Heart left ventricle (tissue), 16 donors: ENCODE data around the gene A3GALT2. TPM values are rescaled to one million over a fixed set of nuclear protein-coding genes. Genes with fewer than 3 reads are reported as not detected.

Experiments
- ATAC-seq, 4 donors: fragments of 200-7000 bp; cut with Tn5 transposase; one replicate each; pipeline ENCODE4 v1.9.1; 2020 to 2022; ENCODE audit warnings: moderate library complexity in 4 of 4, mild to moderate bottlenecking in 3 of 4, moderate number of reproducible peaks in 1 of 4
- DNase-seq, 5 donors: peaks; one replicate each; pipeline ENCODE4 v3.0.0-alpha.2; 2020
- H3K27ac ChIP-seq, 12 donors: fragments of 200-600 bp; sonication (generic) in 4 of 12; one replicate each; pipeline versions ENCODE4 v1.5.0 to v1.8.0; 2016 to 2022; ENCODE audit warnings: mild to moderate bottlenecking in 2 of 12
- H3K27me3 ChIP-seq, 9 donors: fragments of 200-600 bp; sonication (generic) in 2 of 9; one replicate each; pipeline versions ENCODE4 v1.5.1 to v1.8.0; 2016 to 2022; ENCODE audit warnings: mild to moderate bottlenecking in 3 of 9
- H3K36me3 ChIP-seq, 9 donors: fragments of 200-600 bp; sonication (generic) in 2 of 9; one replicate each; pipeline versions ENCODE4 v1.5.0 to v1.8.0; 2018 to 2022; ENCODE audit warnings: mild to moderate bottlenecking in 2 of 9
- H3K4me1 ChIP-seq, 12 donors: fragments of 200-600 bp; sonication (generic) in 4 of 12; one replicate each; pipeline versions ENCODE4 v1.5.0 to v1.8.0; 2016 to 2022; ENCODE audit warnings: mild to moderate bottlenecking in 3 of 12
- H3K4me3 ChIP-seq, 12 donors: fragments of 200-600 bp; sonication (generic) in 4 of 12; one replicate each; pipeline versions ENCODE4 v1.5.0 to v1.8.0; 2017 to 2022; ENCODE audit warnings: mild to moderate bottlenecking in 9 of 12, moderate library complexity in 4 of 12
- H3K9me3 ChIP-seq, 12 donors: fragments of 200-600 bp; sonication (generic) in 4 of 12; one replicate each; pipeline versions ENCODE4 v1.5.0 to v1.8.0; 2016 to 2022; ENCODE audit warnings: mild to moderate bottlenecking in 1 of 12
- POLR2A ChIP-seq, 2 donors: fragments of 450-650 bp; IDR thresholded peaks; one replicate each; pipeline ENCODE4 v1.6.1; 2017; ENCODE audit warnings: antibody characterized with exemption in 2 of 2, mild to moderate bottlenecking in 2 of 2, moderate library complexity in 2 of 2
- WGBS, 4 donors: extraction: QIAGEN DNeasy Blood & Tissue Kit in 2 of 4; methylation state at CpG; one replicate each; pipeline versions ENCODE4 v1.1.5 to v1.1.7; 2013 to 2018; 5-methylcytosine and 5-hydroxymethylcytosine counted together
- intact Hi-C, 10 donors: fragments of 100-400 bp; cut with DNase I; formaldehyde crosslinking; loops; one replicate each; pipeline versions ENCODE4 v1.11.1 to v1.14.2; 2022
- polyA plus RNA-seq, 2 donors: library from polyadenylated mRNA; stranded (reverse); fragments of 200-250 nt; gene quantifications; one replicate each; pipeline ENCODE4 v1.2.3, GENCODE V29; 2013
- total RNA-seq, 9 donors: library from RNA; depleted of rRNA in 2 of 9; stranded (reverse); fragments of >200 nt in 2 of 9; fragmentation: NEBNext Ultra II Directional in 3 of 9; extraction: Animal tissue kit (Norgen Biotek cat#: 25700) in 3 of 9; gene quantifications; one replicate each; pipeline versions ENCODE4 v1.1.0 to v1.2.4, GENCODE V29; 2016 to 2023
- TF ChIP-seq, protein P1 (sequence below), 12 donors: fragments of 200-600 bp; sonication (generic) in 4 of 12; IDR thresholded peaks; one replicate each; pipeline versions ENCODE4 v1.5.0 to v1.8.0; 2018 to 2022; ENCODE audit warnings: antibody characterized with exemption in 12 of 12, mild to moderate bottlenecking in 5 of 12
- donor health status: ischemic (EF 13 %, LVEDD 7.1; RV severe dilation, severe dysfunction).
- donor health status: healthy with polysubstance abuse.
- donor health status: DM: no; HTN: yes; CAD: no.
- donor health status: DM: no; HTN: no; CAD: no.
- donor health status: ischemic (EF 25% LVEDD 6.9; RV normal size, moderate dysfunction).
- donor health status: ischemic (EF 25% LVEDD 5.7; RV mildly dilated, moderate dysfunction).
- donor health status: healthy.
- donor health status: DM: yes; HTN: yes; CAD: no.
- donor health status: ischemic (EF 35%, LVEDD 5.7; RV mildly dilated, moderate dysfunction).
- donor health status: nonischemic (EF 11% LVEDD 7.7; RV severe dilation, severe dysfunction).
- donor health status: DM: yes; HTN: yes; CAD: no.
- donor health status: PGD.
- donor health status: ischemic (EF 29% LVEDD 5.4; RV normal size, mild dysfunction).
- donor health status: nonischemic (EF 23%, LVEDD 6.1; RV moderate dilation, normal function).

The A3GALT2 gene
- total and polyA plus RNA-seq, 11 donors: 0.40 TPM; not detected in 10

DNA sequence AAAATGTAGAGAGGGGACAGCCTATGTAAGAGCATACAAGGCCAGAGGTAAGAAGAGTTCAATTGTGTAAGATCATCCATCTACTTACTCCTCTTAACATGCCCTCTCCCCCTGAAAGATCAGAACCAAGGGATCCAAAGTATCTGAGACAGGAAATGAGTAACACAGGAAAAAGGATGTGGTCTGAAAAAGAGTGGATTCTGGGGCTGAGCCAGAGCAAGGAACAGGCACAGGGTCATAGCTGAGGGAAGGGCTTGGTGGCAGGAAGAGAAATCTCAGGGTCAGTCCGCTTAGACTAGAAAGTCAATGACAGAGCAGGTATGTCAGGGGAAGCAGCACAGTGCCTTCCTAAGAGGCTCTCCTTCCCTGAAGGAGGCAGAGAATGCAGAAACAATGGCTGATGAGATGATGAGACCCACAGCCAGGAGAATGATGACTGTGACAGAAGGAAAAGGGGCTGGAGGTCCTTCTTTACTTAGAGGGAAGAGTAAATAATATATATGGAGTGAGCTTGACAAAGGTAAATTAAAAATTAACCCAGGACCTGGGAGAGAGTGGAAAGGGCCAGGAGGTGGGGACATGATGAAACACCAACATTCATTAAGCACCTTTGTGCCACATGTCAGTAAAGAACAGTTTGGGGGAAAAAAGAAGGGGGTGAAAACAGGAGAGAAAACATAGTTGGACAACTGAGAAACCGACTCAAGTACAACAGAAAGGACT, 26.2 kb upstream of the A3GALT2 start:
- Histone ChIP-seq H3K27me3 (no peaks in the 10 kb centered on the region), H3K9me3 (no peaks in the 10 kb centered on the region), H3K27ac (peak overlapping the region; percentile 94 to 100 (median 99)), H3K4me3 (peak overlapping the region in 11 of 12 donors; percentile 18 to 99 (median 90)), H3K4me1 (peaks cover 30 to 80% (median 69%) of the 10 kb centered on the region in 12 donors), H3K36me3 (peaks cover 0 to 30% (median 11%) of the 10 kb centered on the region in 9 donors)
- WGBS, 4 donors: 6 to 25% (median 8%) methylated on average over 2 of the region's 2 CpGs
- intact Hi-C loops: loop anchor here in 1 of 10 donors (5.0 kb wide), 2 partner anchors 50 to 90 kb away; partner anchors contain the start of gene ZNF362
- peak in 1 of 2 donors; percentile 80 for TF ChIP-seq POLR2A (IDR thresholded peaks at IDR 0.05)
- TF ChIP-seq, protein P1, sequence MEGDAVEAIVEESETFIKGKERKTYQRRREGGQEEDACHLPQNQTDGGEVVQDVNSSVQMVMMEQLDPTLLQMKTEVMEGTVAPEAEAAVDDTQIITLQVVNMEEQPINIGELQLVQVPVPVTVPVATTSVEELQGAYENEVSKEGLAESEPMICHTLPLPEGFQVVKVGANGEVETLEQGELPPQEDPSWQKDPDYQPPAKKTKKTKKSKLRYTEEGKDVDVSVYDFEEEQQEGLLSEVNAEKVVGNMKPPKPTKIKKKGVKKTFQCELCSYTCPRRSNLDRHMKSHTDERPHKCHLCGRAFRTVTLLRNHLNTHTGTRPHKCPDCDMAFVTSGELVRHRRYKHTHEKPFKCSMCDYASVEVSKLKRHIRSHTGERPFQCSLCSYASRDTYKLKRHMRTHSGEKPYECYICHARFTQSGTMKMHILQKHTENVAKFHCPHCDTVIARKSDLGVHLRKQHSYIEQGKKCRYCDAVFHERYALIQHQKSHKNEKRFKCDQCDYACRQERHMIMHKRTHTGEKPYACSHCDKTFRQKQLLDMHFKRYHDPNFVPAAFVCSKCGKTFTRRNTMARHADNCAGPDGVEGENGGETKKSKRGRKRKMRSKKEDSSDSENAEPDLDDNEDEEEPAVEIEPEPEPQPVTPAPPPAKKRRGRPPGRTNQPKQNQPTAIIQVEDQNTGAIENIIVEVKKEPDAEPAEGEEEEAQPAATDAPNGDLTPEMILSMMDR (IDR thresholded peaks at IDR 0.05): no peak
- DNase-seq (peak in 3 of 5 donors; percentile 74 to 83 (median 80)), ATAC-seq (peak; percentile 32 to 70 (median 52))

DNA sequence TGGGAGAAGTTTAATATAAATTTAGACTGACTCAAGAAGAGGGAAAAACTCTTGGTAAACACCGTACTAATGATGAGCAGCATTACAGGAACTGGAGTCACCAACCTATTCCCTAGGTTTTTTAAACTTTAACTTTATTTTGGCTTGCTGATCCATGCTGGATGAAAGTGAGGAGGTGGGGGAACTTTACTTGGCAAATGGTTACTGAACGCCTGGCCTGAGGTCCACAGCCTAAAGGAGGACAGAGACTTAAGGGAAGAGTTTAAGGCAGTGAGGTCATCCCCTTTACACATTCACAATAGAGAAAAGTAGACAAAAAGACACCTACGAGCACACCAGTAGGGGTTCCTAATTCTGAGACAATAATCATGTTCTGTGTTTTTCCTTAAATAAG, 25.6 kb upstream of the A3GALT2 start:
- Histone ChIP-seq H3K27ac (peak overlapping the region; percentile 94 to 100 (median 99)), H3K36me3 (peaks cover 0 to 36% (median 11%) of the 10 kb centered on the region in 9 donors), H3K27me3 (no peaks in the 10 kb centered on the region), H3K4me1 (peaks cover 34 to 85% (median 75%) of the 10 kb centered on the region in 12 donors), H3K4me3 (peak overlapping the region in 11 of 12 donors; percentile 4 to 99 (median 90)), H3K9me3 (no peaks in the 10 kb centered on the region)
- 17 to 27% (median 18%) methylated on average over 3 of the region's 3 CpGs for WGBS, 4 donors
- ATAC-seq (no peak), DNase-seq (no peak)
- intact Hi-C loops: loop anchor here in 1 of 10 donors (5.0 kb wide), 2 partner anchors 49 to 89 kb away; partner anchors contain the start of gene ZNF362
- TF ChIP-seq POLR2A (IDR thresholded peaks at IDR 0.05): no peak
- TF ChIP-seq, protein P1 (IDR thresholded peaks at IDR 0.05): no peak

DNA sequence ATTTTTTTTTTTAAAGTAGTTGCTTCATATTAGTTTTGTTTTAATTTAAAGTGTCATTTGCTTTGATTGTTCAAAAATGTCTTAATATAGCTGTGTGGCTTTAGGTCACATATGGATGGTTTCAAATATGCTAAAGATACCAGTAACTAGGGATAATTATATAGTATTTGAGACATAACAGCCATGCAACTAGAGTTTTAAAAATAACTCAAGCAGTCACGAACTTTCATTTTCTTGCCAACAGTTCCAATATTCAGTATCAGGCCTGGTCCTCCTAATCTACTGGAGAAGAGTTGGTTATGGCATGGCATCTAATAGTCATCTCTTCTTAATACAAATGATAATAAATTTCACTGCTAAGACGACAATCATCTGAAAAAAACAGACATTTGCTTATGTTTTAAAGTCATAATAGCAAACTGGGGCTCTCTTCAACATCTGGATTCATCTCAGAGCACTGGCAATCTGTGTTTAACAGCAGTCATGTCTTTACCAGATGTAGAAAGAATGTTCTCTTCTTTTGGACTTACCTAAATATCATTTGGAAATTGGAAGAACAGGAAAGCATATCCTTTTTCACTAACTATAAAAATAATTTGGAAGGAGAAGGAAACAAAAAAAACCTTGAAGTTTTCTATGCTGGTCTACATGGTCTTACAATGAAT, 24.1 kb upstream of the A3GALT2 start:
- H3K4me1 ChIP-seq: peaks cover 40 to 88% (median 85%) of the 10 kb centered on the region in 12 donors
- peaks cover 0 to 43% (median 11%) of the 10 kb centered on the region in 9 donors for H3K36me3 ChIP-seq
- TF ChIP-seq, protein P1 (IDR thresholded peaks at IDR 0.05): no peak
- no peak for TF ChIP-seq POLR2A (IDR thresholded peaks at IDR 0.05)
- no peaks in the 10 kb centered on the region for H3K9me3 ChIP-seq
- intact Hi-C loops: loop anchor here in 1 of 10 donors (5.0 kb wide), 2 partner anchors 48 to 88 kb away; partner anchors contain the start of gene ZNF362
- 4 to 14% (median 7%) methylated on average over 2 of the region's 2 CpGs for WGBS, 4 donors
- H3K27me3 ChIP-seq: no peaks in the 10 kb centered on the region
- peak overlapping the region; percentile 94 to 100 (median 99) for H3K27ac ChIP-seq
- DNase-seq: no peak
- ATAC-seq: no peak
- H3K4me3 ChIP-seq: peak overlapping the region in 3 of 12 donors; percentile 3 to 12 (median 10)

DNA sequence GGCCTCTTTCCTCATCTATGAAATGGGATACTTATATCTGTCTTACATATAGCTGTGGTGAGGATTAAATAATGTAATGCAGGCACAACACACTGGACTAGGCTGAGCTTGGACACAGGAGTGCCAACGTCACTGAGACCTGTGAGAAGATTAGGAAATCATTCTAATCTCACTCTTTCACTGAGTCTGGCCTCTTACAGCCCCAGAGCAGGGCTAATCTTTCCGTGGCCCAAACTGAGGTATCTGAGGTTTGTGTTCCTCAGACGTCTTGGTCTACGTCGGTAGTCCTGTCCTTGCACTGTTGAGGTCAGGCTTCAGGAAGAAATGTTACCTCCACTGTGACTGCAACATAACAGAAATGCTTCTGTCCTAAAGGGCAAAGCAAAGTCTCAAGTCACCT, 22.6 kb upstream of the A3GALT2 start:
- Histone ChIP-seq H3K27ac (peak overlapping the region in 11 of 12 donors; percentile 81 to 100 (median 99)), H3K36me3 (peaks cover 0 to 48% (median 11%) of the 10 kb centered on the region in 9 donors), H3K9me3 (no peaks in the 10 kb centered on the region), H3K4me1 (peaks cover 49 to 100% (median 99%) of the 10 kb centered on the region in 12 donors), H3K4me3 (peak overlapping the region in 1 of 12 donors; percentile 20), H3K27me3 (no peaks in the 10 kb centered on the region)
- TF ChIP-seq, protein P1 (IDR thresholded peaks at IDR 0.05): no peak
- TF ChIP-seq POLR2A (IDR thresholded peaks at IDR 0.05): no peak
- DNase-seq (no peak), ATAC-seq (peak in 1 of 4 donors; percentile 2)
- intact Hi-C loops: no loop called here
- 16 to 28% (median 22%) methylated on average over 5 of the region's 5 CpGs for WGBS, 4 donors
